ENCODE data around the gene KRT6B. TPM values are rescaled to one million over a fixed set of nuclear protein-coding genes. Genes with fewer than 3 reads are reported as not detected.

The KRT6B gene
- total RNA-seq, 1 donor from 2014 or later = not detected

- H3K4me1 Mint-ChIP-seq = no peaks in the 10 kb centered on the region
- CTCF ChIA-PET = no interaction called here
- H3K36me3 Mint-ChIP-seq (ENCODE audit: low read depth) = no peaks in the 10 kb centered on the region
- intact Hi-C loops (cut with micrococcal nuclease) = no loop called here
- TF ChIP-seq, protein P1, sequence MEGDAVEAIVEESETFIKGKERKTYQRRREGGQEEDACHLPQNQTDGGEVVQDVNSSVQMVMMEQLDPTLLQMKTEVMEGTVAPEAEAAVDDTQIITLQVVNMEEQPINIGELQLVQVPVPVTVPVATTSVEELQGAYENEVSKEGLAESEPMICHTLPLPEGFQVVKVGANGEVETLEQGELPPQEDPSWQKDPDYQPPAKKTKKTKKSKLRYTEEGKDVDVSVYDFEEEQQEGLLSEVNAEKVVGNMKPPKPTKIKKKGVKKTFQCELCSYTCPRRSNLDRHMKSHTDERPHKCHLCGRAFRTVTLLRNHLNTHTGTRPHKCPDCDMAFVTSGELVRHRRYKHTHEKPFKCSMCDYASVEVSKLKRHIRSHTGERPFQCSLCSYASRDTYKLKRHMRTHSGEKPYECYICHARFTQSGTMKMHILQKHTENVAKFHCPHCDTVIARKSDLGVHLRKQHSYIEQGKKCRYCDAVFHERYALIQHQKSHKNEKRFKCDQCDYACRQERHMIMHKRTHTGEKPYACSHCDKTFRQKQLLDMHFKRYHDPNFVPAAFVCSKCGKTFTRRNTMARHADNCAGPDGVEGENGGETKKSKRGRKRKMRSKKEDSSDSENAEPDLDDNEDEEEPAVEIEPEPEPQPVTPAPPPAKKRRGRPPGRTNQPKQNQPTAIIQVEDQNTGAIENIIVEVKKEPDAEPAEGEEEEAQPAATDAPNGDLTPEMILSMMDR (IDR thresholded peaks at IDR 0.05) = no peak
- no peak overlapping the region for H3K4me3 Mint-ChIP-seq
- H3K27me3 Mint-ChIP-seq = no peaks in the 10 kb centered on the region
- DNase-seq (no peak), ATAC-seq (ENCODE audit: low read depth) (no peak)
- no peaks in the 10 kb centered on the region for H3K9me3 Mint-ChIP-seq
- H3K27ac Mint-ChIP-seq = no peak overlapping the region
- POLR2A ChIA-PET = no interaction called here
Observed at GRCh38 chr12:52400906-52401305, 51.0 kb downstream of the KRT6B start.

DNA sequence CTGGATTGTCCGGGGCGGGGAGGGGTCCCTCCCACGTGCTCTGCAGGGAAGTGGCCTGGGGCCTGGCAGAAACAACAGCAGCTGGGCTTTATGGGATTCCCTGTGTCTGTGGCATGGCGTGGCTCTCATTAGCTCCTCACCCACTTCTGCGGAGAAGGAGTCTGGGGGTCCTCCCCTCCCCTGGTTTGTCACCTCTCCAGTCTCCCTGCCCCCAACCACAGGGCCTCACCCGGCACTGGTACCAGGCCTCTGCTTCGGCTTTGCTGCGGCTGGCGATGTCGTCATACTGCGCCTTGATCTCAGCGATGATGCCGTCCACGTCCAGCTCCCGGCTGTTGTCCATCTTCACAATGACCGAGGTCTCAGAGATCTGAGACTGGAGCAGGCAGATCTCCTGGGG lies 52.2 kb downstream of the KRT6B start:
- TF ChIP-seq, protein P1 (IDR thresholded peaks at IDR 0.05) = no peak
- H3K9me3 Mint-ChIP-seq = no peaks in the 10 kb centered on the region
- intact Hi-C loops (cut with micrococcal nuclease) = no loop called here
- POLR2A ChIA-PET = no interaction called here
- no peaks in the 10 kb centered on the region for H3K4me1 Mint-ChIP-seq
- H3K27ac Mint-ChIP-seq = no peak overlapping the region
- H3K36me3 Mint-ChIP-seq (ENCODE audit: low read depth) = no peaks in the 10 kb centered on the region
- no peak for ATAC-seq (ENCODE audit: low read depth)
- H3K27me3 Mint-ChIP-seq = peaks cover 3% of the 10 kb centered on the region
- no peak for DNase-seq
- no peak overlapping the region for H3K4me3 Mint-ChIP-seq
- CTCF ChIA-PET = no interaction called here

DNA sequence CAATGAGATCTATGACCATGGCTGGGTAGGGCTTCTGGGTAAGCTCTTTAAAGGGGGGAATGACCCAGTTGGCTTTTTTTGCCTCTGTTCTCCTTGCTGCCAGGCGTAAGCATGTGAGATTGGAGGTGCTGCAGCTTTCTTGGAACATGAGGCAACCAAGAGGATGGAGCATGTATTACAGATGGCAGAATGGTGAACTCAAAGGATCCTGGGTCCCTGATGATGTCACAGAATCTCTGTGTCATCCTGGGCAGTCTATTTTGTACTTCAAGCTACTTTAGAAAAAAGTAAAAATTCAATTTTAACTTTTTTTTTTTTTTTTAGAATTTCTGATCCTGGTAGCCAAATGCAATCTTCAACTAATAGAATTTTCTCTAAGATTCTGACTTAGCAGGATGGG lies 53.8 kb downstream of the KRT6B start:
- Mint-ChIP-seq H3K36me3 (ENCODE audit: low read depth) (no peaks in the 10 kb centered on the region), H3K4me3 (no peak overlapping the region), H3K4me1 (peaks cover 2% of the 10 kb centered on the region), H3K27me3 (peaks cover 6% of the 10 kb centered on the region), H3K9me3 (no peaks in the 10 kb centered on the region), H3K27ac (no peak overlapping the region)
- ChIA-PET CTCF (no interaction called here), POLR2A (no interaction called here)
- no peak for ATAC-seq (ENCODE audit: low read depth)
- no peak for DNase-seq
- intact Hi-C loops (cut with micrococcal nuclease) = no loop called here
- TF ChIP-seq, protein P1 (IDR thresholded peaks at IDR 0.05) = no peak

DNA sequence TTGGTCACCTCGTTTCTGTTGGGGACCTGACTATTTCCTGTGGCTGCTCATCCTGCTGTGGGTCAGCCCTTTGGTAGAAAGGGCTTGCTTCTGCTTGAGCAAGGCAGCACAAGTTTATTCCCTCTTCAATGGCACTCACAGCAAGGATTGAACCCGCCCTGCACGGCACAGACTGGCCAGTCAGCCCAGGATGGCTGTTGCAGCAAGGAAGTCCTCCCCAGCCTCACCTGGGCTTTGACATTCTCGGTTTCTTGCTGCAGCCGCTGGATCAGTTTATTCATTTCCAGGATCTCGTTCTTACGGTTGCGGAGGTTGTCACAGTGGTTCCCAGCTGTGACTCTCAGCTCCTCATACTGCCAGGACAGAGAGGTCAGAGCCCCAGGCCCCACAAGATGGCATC lies 55.3 kb downstream of the KRT6B start:
- peaks cover 2% of the 10 kb centered on the region for H3K4me1 Mint-ChIP-seq
- intact Hi-C loops (cut with micrococcal nuclease) = no loop called here
- POLR2A ChIA-PET = no interaction called here
- no peaks in the 10 kb centered on the region for H3K9me3 Mint-ChIP-seq
- DNase-seq (no peak), ATAC-seq (ENCODE audit: low read depth) (no peak)
- H3K4me3 Mint-ChIP-seq = no peak overlapping the region
- no peak overlapping the region for H3K27ac Mint-ChIP-seq
- TF ChIP-seq, protein P1 (IDR thresholded peaks at IDR 0.05) = no peak
- peaks cover 6% of the 10 kb centered on the region for H3K27me3 Mint-ChIP-seq
- CTCF ChIA-PET = interaction anchor here (1.5 kb wide), 1 partner anchor 583 kb away, joined by 4 read pairs; no protein-coding TSS in a partner anchor
- no peaks in the 10 kb centered on the region for H3K36me3 Mint-ChIP-seq (ENCODE audit: low read depth)

Other genes with a start within 250 kb of the KRT6B start
- 0.81 and 1.1 TPM in 2 replicates for gene KRT7, start 218.9 kb downstream of the KRT6B start, total RNA-seq
- not detected in 2 replicates for gene KRT86, start 177.5 kb downstream of the KRT6B start, total RNA-seq
- not detected in 2 replicates for gene KRT81, start 160.6 kb downstream of the KRT6B start, total RNA-seq
- gene KRT83, start 130.7 kb downstream of the KRT6B start, total RNA-seq = not detected in 2 replicates
- gene KRT85, start 84.7 kb downstream of the KRT6B start, total RNA-seq = not detected in 2 replicates
- gene KRT84, start 66.5 kb downstream of the KRT6B start, total RNA-seq = not detected in 2 replicates
- gene KRT82, start 45.8 kb downstream of the KRT6B start, total RNA-seq = not detected in 2 replicates
- not detected in 2 replicates for gene KRT75, start 17.8 kb downstream of the KRT6B start, total RNA-seq
- gene KRT6C, start 21.7 kb upstream of the KRT6B start, total RNA-seq = not detected in 2 replicates
- not detected in 2 replicates for gene KRT6A, start 41.1 kb upstream of the KRT6B start, total RNA-seq
- gene KRT5, start 68.2 kb upstream of the KRT6B start, total RNA-seq = not detected in 2 replicates
- not detected in 2 replicates for gene KRT71, start 101.0 kb upstream of the KRT6B start, total RNA-seq
- not detected in 2 replicates for gene KRT74, start 121.7 kb upstream of the KRT6B start, total RNA-seq
- not detected in 2 replicates for gene KRT72, start 149.3 kb upstream of the KRT6B start, total RNA-seq
- gene KRT73, start 166.4 kb upstream of the KRT6B start, total RNA-seq = not detected in 2 replicates
- not detected in 2 replicates for gene KRT2, start 200.1 kb upstream of the KRT6B start, total RNA-seq
- not detected in 2 replicates for gene KRT1, start 228.3 kb upstream of the KRT6B start, total RNA-seq